AG08396 (cell line): ENCODE results near the gene DDX1.
"Not testable (repeated sequence)": the region's sequence is repeated elsewhere in the genome, so short reads cannot be mapped to it uniquely, and the experiment has no call there.

Experiments used
- DNase-seq: peaks from one replicate; pipeline ENCODE4 v3.0.0; 2012; ENCODE audit warnings: low spot score, mixed read lengths

The DDX1 gene

GRCh38 chr2:15616850-15617777 lies 25.4 kb downstream of the DDX1 start:
- DNase-seq, result no peak

- no peak for DNase-seq
These were observed 26.2 kb downstream of the DDX1 start for GRCh38 chr2:15617778-15618448.

GRCh38 chr2:15618449-15618855 lies 26.8 kb downstream of the DDX1 start:
- DNase-seq, result no peak

GRCh38 chr2:15619076-15619475 lies 27.4 kb downstream of the DDX1 start:
- no peak for DNase-seq

- DNase-seq, result no peak
These were observed 27.8 kb downstream of the DDX1 start for GRCh38 chr2:15619510-15619909.

- DNase-seq, result no peak
These were observed 28.3 kb downstream of the DDX1 start for GRCh38 chr2:15619938-15620337.

GRCh38 chr2:15620340-15620739 lies 28.7 kb downstream of the DDX1 start:
- DNase-seq, result no peak

- no peak for DNase-seq
These were observed 29.3 kb downstream of the DDX1 start for GRCh38 chr2:15620857-15621471.

- not testable (repeated sequence) for DNase-seq
These were observed 29.8 kb downstream of the DDX1 start for GRCh38 chr2:15621472-15621870.

GRCh38 chr2:15622214-15622613 lies 30.5 kb downstream of the DDX1 start:
- DNase-seq, result no peak

- DNase-seq, result no peak
These were observed 31.2 kb downstream of the DDX1 start for GRCh38 chr2:15622614-15623480.

GRCh38 chr2:15623481-15623796 lies 31.8 kb downstream of the DDX1 start:
- no peak for DNase-seq

GRCh38 chr2:15623898-15624541 lies 32.4 kb downstream of the DDX1 start:
- DNase-seq, result no peak

GRCh38 chr2:15624903-15625302 lies 33.2 kb downstream of the DDX1 start:
- DNase-seq, result no peak

GRCh38 chr2:15625344-15626036 lies 33.8 kb downstream of the DDX1 start:
- no peak for DNase-seq

- no peak for DNase-seq
These were observed 34.5 kb downstream of the DDX1 start for GRCh38 chr2:15626126-15626525.

- no peak for DNase-seq
These were observed 35.3 kb downstream of the DDX1 start for GRCh38 chr2:15626967-15627366.

GRCh38 chr2:15627817-15628684 lies 36.4 kb downstream of the DDX1 start:
- no peak for DNase-seq

- DNase-seq, result no peak
These were observed 37.5 kb downstream of the DDX1 start for GRCh38 chr2:15628899-15629855.
